GM21576 (cell line): ENCODE measurements around the gene TSHR.
"Not testable (repeated sequence)": the region's sequence is repeated elsewhere in the genome, so short reads cannot be mapped to it uniquely, and the experiment has no call there.

Experiments used
- ATAC-seq: cut with Tn5 transposase; IDR thresholded peaks from one replicate; pipeline ENCODE4 v1.9.1; 2021; ENCODE audit warnings: mild to moderate bottlenecking, moderate library complexity; ENCODE audit not compliant: unreplicated experiment

Gene TSHR

GRCh38 chr14:80948291-80948690 is 7.1 kb upstream of the TSHR start:
- ATAC-seq, result no peak

DNA sequence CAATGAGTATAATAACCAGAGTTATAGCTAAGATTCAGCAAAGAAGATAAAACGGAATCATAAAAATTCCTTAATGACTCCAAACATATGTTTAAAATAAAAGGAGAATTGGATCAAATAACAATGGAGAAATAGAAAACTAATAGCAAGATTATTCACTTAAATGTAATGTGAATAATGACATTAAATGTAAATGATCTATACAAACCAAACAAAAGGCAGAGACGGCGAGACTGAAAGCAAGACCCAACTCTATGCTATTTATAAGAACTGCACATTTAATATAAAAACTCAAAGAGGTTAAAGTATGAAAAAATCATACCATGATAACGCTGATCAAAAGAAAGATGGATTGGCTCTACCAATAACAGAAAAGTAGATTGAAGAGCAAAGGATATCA is 3.9 kb upstream of the TSHR start:
- no peak for ATAC-seq

GRCh38 chr14:80953211-80953610 is 2.2 kb upstream of the TSHR start:
- ATAC-seq, result not testable (repeated sequence)

GRCh38 chr14:80954687-80955299 is 628 bp upstream of the TSHR start:
- ATAC-seq, result no peak

GRCh38 chr14:80956102-80956501 is 681 bp downstream of the TSHR start:
- no peak for ATAC-seq

DNA sequence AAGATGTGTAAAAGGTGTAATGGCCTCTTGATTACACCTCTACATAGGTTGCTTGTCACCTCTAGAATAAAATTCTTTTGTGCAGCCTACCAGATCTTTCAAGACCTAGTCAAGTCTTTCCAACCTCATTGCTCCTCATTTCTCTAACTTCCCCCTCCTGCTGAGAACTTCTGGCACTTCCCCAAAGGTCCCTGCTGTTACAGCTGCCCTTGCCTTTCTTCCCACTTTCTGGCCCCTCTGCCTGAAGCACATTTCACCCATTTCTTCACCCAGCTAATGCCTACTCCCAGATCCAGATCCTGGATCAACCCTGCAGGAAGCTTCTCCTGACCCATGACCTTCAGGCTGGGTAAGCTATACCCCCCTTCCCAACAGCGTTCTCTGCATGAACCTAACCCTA is 1.5 kb downstream of the TSHR start:
- no peak for ATAC-seq

GRCh38 chr14:80957613-80958012 is 2.2 kb downstream of the TSHR start:
- ATAC-seq, result no peak

DNA sequence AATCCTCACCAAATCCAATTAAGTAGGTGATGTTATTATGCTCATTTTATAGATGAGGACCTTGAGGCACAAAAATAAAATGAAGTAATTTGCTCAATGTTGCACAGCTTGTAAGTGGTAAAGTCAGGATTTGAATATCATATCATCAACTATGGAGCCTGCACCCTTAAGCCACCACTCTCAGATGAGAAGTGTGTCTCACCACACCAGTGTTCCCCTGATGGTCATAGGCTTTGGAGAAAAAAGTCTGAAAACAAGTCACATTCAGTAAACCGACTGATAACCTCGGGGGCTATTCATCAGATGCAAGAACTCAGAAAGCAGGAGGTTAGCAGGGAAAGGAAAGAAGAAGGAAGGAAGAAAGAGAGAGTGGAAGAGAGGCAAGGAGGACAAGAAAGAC is 2.8 kb downstream of the TSHR start:
- ATAC-seq, result no peak

DNA sequence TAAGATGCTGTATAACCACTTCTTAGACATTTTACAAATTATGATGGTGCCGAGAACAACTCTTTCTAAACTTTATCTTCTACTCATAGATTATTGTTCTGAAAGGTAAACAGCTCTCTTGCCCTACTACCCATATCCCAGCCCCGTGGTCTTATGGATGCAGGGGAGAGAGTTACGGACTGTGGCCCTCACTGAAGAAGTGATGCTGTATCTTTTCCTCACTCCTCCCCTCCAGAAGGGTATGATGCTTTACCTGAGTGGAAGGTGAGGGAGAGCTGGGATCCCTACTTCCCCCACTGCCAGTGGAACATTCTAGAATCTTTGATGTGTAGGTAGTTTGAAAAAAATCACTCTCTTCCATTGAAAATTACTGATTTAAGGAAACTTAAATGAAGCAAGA is 3.5 kb downstream of the TSHR start:
- ATAC-seq, result no peak

DNA sequence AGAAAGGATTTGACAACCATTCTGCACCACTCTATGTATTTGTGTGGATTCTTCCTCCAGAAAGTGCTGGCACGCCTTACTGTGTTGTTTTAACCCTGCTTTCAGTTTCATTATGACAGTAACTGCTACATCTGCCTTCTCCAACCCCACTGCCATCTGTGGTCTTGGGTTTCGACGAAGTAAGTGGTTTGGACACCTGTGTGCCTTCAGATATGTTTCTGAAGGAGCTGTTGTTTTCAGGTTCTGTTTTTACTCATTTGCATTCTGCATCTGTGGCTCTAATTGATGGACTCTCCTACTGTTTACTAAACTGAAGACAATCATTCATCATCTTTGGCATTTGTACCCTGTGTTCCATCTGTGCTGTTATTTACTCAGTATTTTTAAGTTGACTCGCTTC is 4.1 kb downstream of the TSHR start:
- ATAC-seq, result peak; percentile 98

DNA sequence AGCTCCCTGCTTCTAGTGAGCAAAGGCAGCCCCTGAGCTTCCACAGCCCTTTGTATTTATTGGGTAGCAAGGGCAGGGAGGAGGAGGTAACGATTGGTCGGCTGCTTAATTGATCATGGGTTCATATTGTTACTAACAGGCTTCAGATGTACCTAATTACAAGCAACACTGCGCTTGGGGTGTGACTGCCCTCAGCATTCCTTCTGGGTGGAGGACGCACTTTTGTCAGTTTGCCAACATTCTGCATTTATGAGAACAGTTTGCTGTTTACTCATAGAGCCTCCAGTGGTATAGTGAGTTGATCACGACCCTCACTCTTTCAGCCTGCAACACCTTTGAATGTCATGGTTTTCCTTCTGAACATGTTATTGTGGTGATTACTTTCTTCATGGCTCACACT is 9.6 kb downstream of the TSHR start:
- no peak for ATAC-seq

- ATAC-seq, result no peak
Measured at GRCh38 chr14:80973931-80974641, 18.7 kb downstream of the TSHR start.

- ATAC-seq, result no peak
Measured at GRCh38 chr14:80974679-80975078, 19.3 kb downstream of the TSHR start.

DNA sequence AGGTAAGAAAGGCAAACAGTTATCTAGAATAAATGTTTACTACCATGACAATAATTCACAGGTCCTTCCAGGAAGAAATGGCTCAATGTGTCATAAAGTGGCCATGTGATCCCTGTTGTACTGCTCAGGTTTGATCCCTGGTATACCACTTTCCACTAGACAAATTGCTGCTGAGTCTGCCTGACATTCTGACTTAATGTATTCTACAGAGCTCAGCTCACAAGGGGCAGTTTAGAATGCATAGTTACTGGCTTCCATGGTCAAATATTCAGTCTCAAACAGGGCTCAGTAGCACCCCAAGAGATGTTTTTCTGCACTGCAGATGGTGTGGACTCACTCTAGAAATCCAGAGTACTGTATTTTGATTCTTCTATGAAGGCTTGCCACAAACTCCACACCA is 21.8 kb downstream of the TSHR start:
- ATAC-seq, result peak; percentile 67

GRCh38 chr14:80978403-80978802 is 23.0 kb downstream of the TSHR start:
- no peak for ATAC-seq

DNA sequence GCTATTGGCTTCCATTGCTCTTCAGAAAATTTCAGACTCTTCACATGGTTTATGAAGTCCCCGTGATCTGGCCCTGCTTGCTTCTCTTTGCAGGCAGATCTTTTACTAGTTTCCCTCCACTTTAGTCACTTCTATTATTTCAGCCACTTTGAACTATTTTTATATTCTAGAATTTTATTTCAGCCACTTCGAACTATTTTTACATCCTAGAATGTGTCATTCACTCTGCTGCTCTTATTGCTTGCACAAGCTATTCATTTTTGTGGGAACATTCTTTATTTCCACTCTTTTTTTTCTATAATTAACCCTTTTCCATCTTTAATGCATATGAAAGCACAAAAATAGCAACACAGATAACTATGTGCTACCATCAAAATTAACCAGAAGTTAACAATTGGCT is 24.5 kb downstream of the TSHR start:
- ATAC-seq, result no peak

DNA sequence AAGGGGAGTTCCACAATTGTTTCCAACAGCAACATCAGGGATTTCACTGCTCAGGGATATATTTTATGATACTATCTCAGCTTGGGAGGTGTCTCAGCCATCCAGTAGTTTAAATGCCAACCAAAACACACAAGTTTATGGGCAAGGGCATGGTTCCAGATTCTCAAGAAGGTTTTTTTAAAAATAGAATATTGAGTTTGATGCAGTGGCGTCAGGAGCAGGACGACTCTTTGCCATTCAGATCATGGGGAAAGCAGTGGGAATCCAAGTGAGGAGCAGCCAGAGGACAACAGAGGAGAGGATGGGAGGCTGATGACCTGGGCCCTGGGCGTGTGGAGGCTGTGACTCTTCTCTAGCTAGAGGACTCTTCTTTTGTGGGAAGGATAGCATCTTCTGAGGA is 25.7 kb downstream of the TSHR start:
- no peak for ATAC-seq

GRCh38 chr14:80981673-80982072 is 26.3 kb downstream of the TSHR start:
- ATAC-seq, result no peak

GRCh38 chr14:80982711-80983110 is 27.3 kb downstream of the TSHR start:
- ATAC-seq, result no peak

DNA sequence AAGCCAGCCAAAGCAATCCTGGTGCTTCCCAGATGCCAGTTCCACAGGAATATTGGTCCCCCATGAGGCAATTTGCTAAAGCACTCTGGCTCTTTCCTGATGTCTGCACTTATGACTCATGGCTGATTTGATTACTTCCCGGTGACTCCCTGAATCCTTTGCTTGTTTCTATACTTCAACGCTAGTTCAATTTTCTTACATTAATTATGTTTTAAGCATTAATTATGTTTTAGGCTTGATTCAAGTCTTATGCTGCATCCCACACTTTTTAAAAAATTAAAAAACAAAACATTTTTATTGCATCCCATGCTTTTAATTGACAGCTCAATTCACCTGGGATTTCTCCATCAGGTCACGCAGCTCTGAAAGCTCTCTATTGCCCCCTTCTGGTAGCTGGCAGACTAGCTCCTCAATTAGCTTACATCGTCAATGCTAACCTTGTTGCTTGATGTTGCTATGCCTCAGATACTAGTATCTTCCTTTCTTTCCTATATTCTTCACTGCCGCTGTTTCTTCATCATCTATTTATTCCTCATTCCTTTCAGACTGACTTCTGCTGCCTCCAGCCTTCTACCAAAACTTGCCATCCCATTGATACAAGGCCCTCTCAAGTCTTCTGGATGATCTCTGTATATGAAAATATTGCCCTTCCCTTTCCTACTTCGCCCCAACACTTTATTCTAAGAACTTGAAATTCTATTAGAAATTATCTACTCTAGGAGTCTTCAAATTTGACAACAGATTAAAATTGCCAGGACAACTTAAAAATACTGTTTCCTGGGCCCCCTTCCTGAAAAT is 32.0 kb downstream of the TSHR start:
- ATAC-seq, result peak; percentile 67

- no peak for ATAC-seq
Measured at GRCh38 chr14:80988192-80988591, 32.8 kb downstream of the TSHR start.
